Transverse colon (tissue), 4 donors: ENCODE data around the gene HOTAIR. TPM values are rescaled to one million over a fixed set of nuclear protein-coding genes. Genes with fewer than 3 reads are reported as not detected.

Experiments
- DNase-seq: peaks from one replicate; pipeline ENCODE4 v3.0.0-alpha.2; 2019
- H3K27ac ChIP-seq, 4 donors: fragments of 200-600 bp; sonication (generic); 2 replicates each; pipeline ENCODE4 v1.5.1; 2016 to 2018; ENCODE audit warnings: inconsistent platforms in 4 of 4
- H3K27me3 ChIP-seq: fragments of 200-600 bp; sonication (generic); 2 replicates; pipeline ENCODE4 v1.5.1; 2017; ENCODE audit warnings: inconsistent platforms
- H3K36me3 ChIP-seq, 4 donors: fragments of 200-600 bp; sonication (generic); 2 replicates each; pipeline ENCODE4 v1.5.1; 2017 to 2019; ENCODE audit warnings: inconsistent platforms in 4 of 4
- H3K4me1 ChIP-seq, 4 donors: fragments of 200-600 bp; sonication (generic); 2 replicates each; pipeline ENCODE4 v1.5.1; 2017 to 2020; ENCODE audit warnings: inconsistent platforms in 4 of 4
- H3K4me3 ChIP-seq, 4 donors: fragments of 200-600 bp; sonication (generic); 1 replicate in 1 of 4; 2 replicates in 3 of 4; pipeline versions ENCODE4 v1.5.1 to v1.6.1; 2017 to 2019; ENCODE audit warnings: inconsistent platforms in 4 of 4
- H3K9me3 ChIP-seq, 2 donors: fragments of 200-600 bp; sonication (generic); 2 replicates each; pipeline ENCODE4 v1.5.1; 2017 to 2019; ENCODE audit warnings: inconsistent platforms in 2 of 2
- CTCF ChIP-seq, 5 experiments: fragments of 200-600 bp in 3 of 5; fragments of 450-650 bp in 2 of 5; sonication (generic) in 3 of 5; IDR thresholded peaks; 1 replicate in 2 of 5; 2 replicates in 3 of 5; pipeline ENCODE4 v1.5.1; 2016 to 2017; ENCODE audit warnings: antibody characterized with exemption in 5 of 5, inconsistent platforms in 3 of 5, mild to moderate bottlenecking in 2 of 5, moderate library complexity in 1 of 5
- EP300 ChIP-seq: sonication (generic); formaldehyde crosslinking; IDR thresholded peaks from one replicate; pipeline ENCODE4 v1.6.1; 2017; ENCODE audit warnings: antibody characterized with exemption, low read depth
- POLR2A ChIP-seq: fragments of 450-650 bp; IDR thresholded peaks from one replicate; pipeline ENCODE4 v1.6.1; 2016; ENCODE audit warnings: antibody characterized with exemption, mild to moderate bottlenecking, moderate library complexity
- POLR2AphosphoS5 ChIP-seq, 3 donors: sonication (generic); formaldehyde crosslinking; IDR thresholded peaks; one replicate each; pipeline ENCODE4 v1.6.1; 2016; ENCODE audit warnings: antibody characterized with exemption in 3 of 3
- WGBS, 2 donors: methylation state at CpG; one replicate each; pipeline ENCODE4 v1.1.5; 2018; ENCODE audit warnings: low coverage in 1 of 2; 5-methylcytosine and 5-hydroxymethylcytosine counted together
- in situ Hi-C, 4 donors: fragments of 200-750 bp; cut with MboI; loops; one replicate each; pipeline versions ENCODE4 v1.15.0 to v1.15.1; 2017; ENCODE audit warnings: low sequenced_read_pairs in 3 of 4, low pct_ligation_motif_present in 1 of 4, low pct_unique_long_range_greater_than_20kb in 1 of 4
- intact Hi-C: fragments of 100-400 bp; cut with DNase I; formaldehyde crosslinking; loops from one replicate; pipeline ENCODE4 v1.15.1; 2023; ENCODE audit warnings: low total_unique reads
- total RNA-seq, 4 donors: library from RNA; depleted of rRNA; stranded (reverse); fragments of >200 nt; gene quantifications; one replicate each; pipeline ENCODE4 v1.1.0, GENCODE V29; 2016

Gene HOTAIR
- total RNA-seq, 4 donors from 2014 or later, result not detected

GRCh38 chr12:53998900-53999236 is 24.1 kb upstream of the HOTAIR start:
- Histone ChIP-seq H3K27me3 (peaks cover 100% of the 10 kb centered on the region), H3K36me3 (no peaks in the 10 kb centered on the region), H3K27ac (no peak overlapping the region), H3K4me1 (peaks cover 18 to 38% (median 35%) of the 10 kb centered on the region in 4 donors), H3K4me3 (no peak overlapping the region), H3K9me3 (no peaks in the 10 kb centered on the region)
- in situ Hi-C loops (loop anchor here in 1 of 4 donors (25.0 kb wide), 1 partner anchor 212 kb away; no protein-coding TSS in a partner anchor), intact Hi-C loops (no loop called here)
- TF ChIP-seq POLR2AphosphoS5 (IDR thresholded peaks at IDR 0.05) (no peak), CTCF (IDR thresholded peaks at IDR 0.05) (no peak), POLR2A (no peak), EP300 (no peak)
- DNase-seq, result no peak
- WGBS, 2 donors, result 12 to 16% methylated on average over 11 to 13 of the region's 13 CpGs

- H3K36me3 ChIP-seq, result no peaks in the 10 kb centered on the region
- H3K27me3 ChIP-seq, result peaks cover 100% of the 10 kb centered on the region
- H3K9me3 ChIP-seq, result no peaks in the 10 kb centered on the region
- in situ Hi-C loops (loop anchor here in 1 of 4 donors (25.0 kb wide), 1 partner anchor 211 kb away; no protein-coding TSS in a partner anchor), intact Hi-C loops (no loop called here)
- H3K4me1 ChIP-seq, result peaks cover 18 to 39% (median 35%) of the 10 kb centered on the region in 4 donors
- TF ChIP-seq CTCF (IDR thresholded peaks at IDR 0.05) (no peak), EP300 (no peak), POLR2AphosphoS5 (IDR thresholded peaks at IDR 0.05) (no peak), POLR2A (no peak)
- WGBS, 2 donors, result 41% methylated on average over 11 of the region's 11 CpGs; no CpG with 5 or more reads in 1 of the 2 donors
- no peak overlapping the region for H3K4me3 ChIP-seq
- no peak for DNase-seq
- no peak overlapping the region for H3K27ac ChIP-seq
Measured at GRCh38 chr12:53998110-53998899, 23.6 kb upstream of the HOTAIR start.

GRCh38 chr12:53997204-53998109 is 22.7 kb upstream of the HOTAIR start:
- 21 to 40% methylated on average over 19 to 35 of the region's 35 CpGs for WGBS, 2 donors
- peaks cover 18 to 39% (median 35%) of the 10 kb centered on the region in 4 donors for H3K4me1 ChIP-seq
- H3K27ac ChIP-seq, result no peak overlapping the region

More at GRCh38 chr12:53997204-53998109, 22.7 kb upstream of the HOTAIR start:
- in situ Hi-C loops, result loop anchor here in 1 of 4 donors (25.0 kb wide), 1 partner anchor 210 kb away; no protein-coding TSS in a partner anchor
- TF ChIP-seq POLR2AphosphoS5 (IDR thresholded peaks at IDR 0.05), result no peak
- TF ChIP-seq CTCF (IDR thresholded peaks at IDR 0.05), result no peak
- no peak for TF ChIP-seq EP300
- no peak for TF ChIP-seq POLR2A
- Histone ChIP-seq H3K4me3 (no peak overlapping the region), H3K36me3 (no peaks in the 10 kb centered on the region), H3K9me3 (no peaks in the 10 kb centered on the region), H3K27me3 (peaks cover 100% of the 10 kb centered on the region)
- no peak for DNase-seq
- intact Hi-C loops, result no loop called here
